ENCODE measurements around the gene SDR39U1.

DNA sequence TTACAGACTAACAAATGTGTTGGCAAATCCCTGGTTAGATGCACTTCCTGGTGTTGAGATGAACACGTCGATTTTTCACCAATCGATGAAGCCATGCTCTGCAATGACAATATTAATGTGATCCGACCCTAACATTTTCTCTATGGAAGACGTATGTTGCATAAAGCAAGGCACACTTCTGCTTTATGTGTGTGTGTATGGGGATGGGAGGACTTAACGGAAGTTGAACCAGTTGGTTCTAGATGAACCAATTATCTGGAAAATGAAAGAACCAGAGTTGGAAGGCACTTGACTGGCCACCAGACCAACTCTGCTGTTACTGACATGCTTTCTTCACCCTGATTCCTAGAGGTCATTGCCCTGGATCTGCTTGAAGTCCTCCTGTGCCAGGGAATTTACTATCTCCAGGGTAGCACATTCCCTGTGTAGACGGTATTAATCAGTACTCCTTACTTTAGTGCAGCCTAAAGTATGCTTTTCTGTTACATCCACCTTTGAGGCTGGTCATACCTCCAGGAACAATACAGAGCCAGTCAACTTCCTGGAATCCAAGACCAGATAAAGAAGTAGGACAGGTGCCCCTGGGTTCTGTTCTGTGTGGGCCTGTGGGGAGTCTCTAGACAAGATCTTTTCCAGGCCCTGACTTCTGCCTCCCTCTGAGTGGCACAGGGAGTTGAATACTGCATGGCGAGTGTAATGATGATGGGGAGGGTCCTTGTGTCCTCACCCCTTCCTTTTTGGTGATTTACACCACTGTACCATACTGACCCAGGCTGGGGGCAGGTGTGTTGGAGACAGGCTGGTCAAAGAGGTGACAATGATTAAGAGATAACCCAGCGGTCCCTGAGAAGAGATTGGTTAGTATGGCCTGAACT, 4.1 kb downstream of the SDR39U1 start:
- TF ChIP-seq CTCF (IDR thresholded peaks at IDR 0.05 in 4 of 5, conservative IDR thresholded peaks at IDR 0.05 in 1 of 5) (no peak), POLR2A (IDR thresholded peaks at IDR 0.05) (no peak)
